Spinal cord (tissue), 4 donors: ENCODE data around the gene PDE5A. TPM values are rescaled to one million over a fixed set of nuclear protein-coding genes. Genes with fewer than 3 reads are reported as not detected.

Experiments used
- polyA plus RNA-seq, 2 donors: library from polyadenylated mRNA; unstranded; fragments of 120-200 nt; gene quantifications; one replicate each; pipeline ENCODE4 v1.2.1, GENCODE V29; 2013; ENCODE audit not compliant: insufficient read length in 2 of 2
- small RNA-seq: library from RNA; depleted of rRNA; stranded (forward); fragments of <200 nt; gene quantifications from one replicate; pipeline ENCODE3, GENCODE V24; 2014; ENCODE audit warnings: low replicate concordance
- total RNA-seq, 2 donors: library from RNA; depleted of rRNA in 1 of 2; stranded (reverse); fragments of 120-200 nt in 1 of 2; fragments of >200 nt in 1 of 2; gene quantifications; one replicate each; pipeline versions ENCODE4 v1.2.3 to v1.2.4, GENCODE V29; 2013 to 2014

The PDE5A gene
- total and polyA plus RNA-seq, 4 donors: 21.1 to 73.6 (median 38.1) TPM

Small RNAs within 50 kb of the gene (small RNA-seq; reads per million reads assigned to genes)
- not detected for gene RF00614
